ENCODE results near the gene SLC25A23.

- no peak for TF ChIP-seq EZH2 (IDR thresholded peaks at IDR 0.05)
- TF ChIP-seq POLR2AphosphoS5 (IDR thresholded peaks at IDR 0.05; ENCODE audit: borderline replicate concordance, low read depth, low read length) = peak; percentile 69; the same call in 1 of the 2 replicates
These were observed 42.4 kb upstream of the SLC25A23 start, which contains the start of gene TUBB4A for GRCh38 chr19:6501740-6502648.
